Glutamatergic neuron (in vitro differentiated cells): ENCODE data around the gene MGRN1. TPM values are rescaled to one million over a fixed set of nuclear protein-coding genes. Genes with fewer than 3 reads are reported as not detected.
A peak's percentile ranks its signal among the peaks of the same experiment; 100 is the strongest.

ENCODE experiments used
- DNase-seq: peaks from one replicate; pipeline ENCODE4 v3.0.0; 2022
- H3K27ac Mint-ChIP-seq: one replicate; pipeline ENCODE4 v1.8.0; 2020; ENCODE audit warnings: mild to moderate bottlenecking, mixed read lengths, inconsistent platforms; ENCODE audit not compliant: unreplicated experiment
- H3K27me3 Mint-ChIP-seq: one replicate; pipeline ENCODE4 v1.8.0; 2020; ENCODE audit warnings: mild to moderate bottlenecking, moderate library complexity, mixed read lengths, inconsistent platforms; ENCODE audit not compliant: unreplicated experiment
- H3K36me3 Mint-ChIP-seq: one replicate; pipeline ENCODE4 v1.8.0; 2020; ENCODE audit warnings: mild to moderate bottlenecking, mixed read lengths, inconsistent platforms; ENCODE audit not compliant: unreplicated experiment
- H3K4me1 Mint-ChIP-seq: one replicate; pipeline ENCODE4 v1.8.0; 2020; ENCODE audit warnings: mild to moderate bottlenecking, low read depth, mixed read lengths, inconsistent platforms; ENCODE audit not compliant: unreplicated experiment
- H3K4me3 Mint-ChIP-seq: one replicate; pipeline ENCODE4 v1.8.0; 2020; ENCODE audit warnings: mild to moderate bottlenecking, mixed read lengths, inconsistent platforms; ENCODE audit not compliant: unreplicated experiment
- H3K9me3 Mint-ChIP-seq: one replicate; pipeline ENCODE4 v1.8.0; 2020; ENCODE audit warnings: mild to moderate bottlenecking, moderate library complexity, mixed read lengths, inconsistent platforms; ENCODE audit not compliant: unreplicated experiment
- total RNA-seq: library from RNA; stranded (reverse); fragmentation: NEBNext Ultra II Directional; extraction: Animal tissue kit (Norgen Biotek cat#: 25700); gene quantifications from one replicate; pipeline ENCODE4 v1.2.1, GENCODE V29; 2021; ENCODE audit not compliant: unreplicated experiment
- TF ChIP-seq, protein P1 (sequence below): fragments of 200-600 bp; sonication (generic); IDR thresholded peaks from one replicate; pipeline ENCODE4 v1.5.0; 2021; ENCODE audit not compliant: partially characterized antibody, unreplicated experiment

Gene MGRN1
- total RNA-seq, 1 donor from 2014 or later: 150 TPM

DNA sequence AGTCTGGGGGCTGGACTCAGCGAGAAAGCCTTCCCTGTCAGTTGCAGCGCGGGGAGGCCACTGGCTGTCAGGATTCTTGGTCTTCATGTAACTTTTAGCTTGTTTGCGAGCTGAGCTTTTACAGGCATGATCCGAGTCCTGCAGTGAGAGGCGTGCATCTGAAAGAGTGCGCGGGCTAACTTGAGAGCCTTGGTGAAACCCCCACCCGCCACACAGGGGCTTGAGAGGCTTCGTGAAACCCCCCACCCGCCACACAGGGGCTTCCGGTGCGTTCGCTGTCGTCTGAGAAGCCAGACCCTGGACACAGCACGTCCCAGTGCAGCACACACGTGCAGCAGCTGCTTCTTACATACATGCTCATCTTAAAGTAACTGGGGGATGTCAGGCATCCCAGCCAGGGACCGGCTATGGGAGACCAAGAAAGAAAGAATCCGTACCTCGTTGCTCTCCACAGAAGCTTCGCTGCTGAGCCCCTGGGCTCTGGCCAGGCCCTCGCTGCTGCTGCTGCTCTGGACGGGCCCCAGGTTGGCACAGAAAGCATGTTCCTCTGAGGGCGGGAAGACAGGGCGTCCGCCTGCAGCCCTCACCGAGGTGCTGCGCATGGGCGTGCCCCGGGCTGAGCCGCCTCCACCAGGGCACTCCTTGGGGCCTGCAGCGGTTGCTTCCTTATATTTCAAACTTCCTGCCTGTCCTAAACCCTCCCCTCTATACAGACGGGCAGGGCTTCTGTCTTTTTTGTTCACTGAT is 76.5 kb downstream of the MGRN1 start:
- Mint-ChIP-seq H3K9me3 (peaks cover 7% of the 10 kb centered on the region), H3K36me3 (peaks cover 7% of the 10 kb centered on the region), H3K4me1 (peaks cover 2% of the 10 kb centered on the region), H3K4me3 (no peak overlapping the region), H3K27me3 (peaks cover 5% of the 10 kb centered on the region), H3K27ac (no peak overlapping the region)
- no peak for DNase-seq
- TF ChIP-seq, protein P1, sequence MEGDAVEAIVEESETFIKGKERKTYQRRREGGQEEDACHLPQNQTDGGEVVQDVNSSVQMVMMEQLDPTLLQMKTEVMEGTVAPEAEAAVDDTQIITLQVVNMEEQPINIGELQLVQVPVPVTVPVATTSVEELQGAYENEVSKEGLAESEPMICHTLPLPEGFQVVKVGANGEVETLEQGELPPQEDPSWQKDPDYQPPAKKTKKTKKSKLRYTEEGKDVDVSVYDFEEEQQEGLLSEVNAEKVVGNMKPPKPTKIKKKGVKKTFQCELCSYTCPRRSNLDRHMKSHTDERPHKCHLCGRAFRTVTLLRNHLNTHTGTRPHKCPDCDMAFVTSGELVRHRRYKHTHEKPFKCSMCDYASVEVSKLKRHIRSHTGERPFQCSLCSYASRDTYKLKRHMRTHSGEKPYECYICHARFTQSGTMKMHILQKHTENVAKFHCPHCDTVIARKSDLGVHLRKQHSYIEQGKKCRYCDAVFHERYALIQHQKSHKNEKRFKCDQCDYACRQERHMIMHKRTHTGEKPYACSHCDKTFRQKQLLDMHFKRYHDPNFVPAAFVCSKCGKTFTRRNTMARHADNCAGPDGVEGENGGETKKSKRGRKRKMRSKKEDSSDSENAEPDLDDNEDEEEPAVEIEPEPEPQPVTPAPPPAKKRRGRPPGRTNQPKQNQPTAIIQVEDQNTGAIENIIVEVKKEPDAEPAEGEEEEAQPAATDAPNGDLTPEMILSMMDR: no peak

DNA sequence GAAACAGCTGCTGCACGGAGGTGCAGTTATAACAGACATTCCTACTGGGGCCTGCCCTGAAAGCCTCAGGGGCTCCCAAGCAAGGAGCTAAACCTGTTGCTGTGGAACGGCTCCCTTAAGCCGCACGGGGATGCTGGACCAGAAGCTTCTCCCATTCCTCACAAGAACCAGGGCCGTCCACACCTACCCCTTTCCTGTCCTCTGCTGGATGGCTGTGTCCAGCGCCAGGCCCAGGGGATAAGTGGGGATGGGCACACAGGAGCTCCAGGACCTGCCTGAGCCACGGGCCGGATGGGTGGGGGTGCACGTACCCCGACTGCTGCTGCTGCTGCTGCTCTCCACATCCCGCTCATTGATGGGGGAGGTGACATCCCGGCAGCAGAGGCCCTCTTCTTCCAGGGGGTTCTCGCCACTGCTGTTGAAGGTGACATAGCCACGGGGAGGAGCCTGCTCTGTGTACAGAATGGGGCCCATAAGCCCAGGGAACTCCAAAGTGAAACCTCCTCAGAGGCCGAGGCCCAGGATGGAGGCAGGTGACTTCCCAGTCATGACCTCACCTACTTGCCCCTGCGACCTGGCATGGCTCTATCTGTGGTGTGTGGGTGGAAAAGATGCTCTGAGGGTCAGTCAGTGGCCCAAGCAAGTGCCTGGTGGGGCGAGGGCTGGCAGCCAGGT is 77.3 kb downstream of the MGRN1 start:
- TF ChIP-seq, protein P1: no peak
- no peak overlapping the region for H3K27ac Mint-ChIP-seq
- peaks cover 7% of the 10 kb centered on the region for H3K36me3 Mint-ChIP-seq
- peaks cover 7% of the 10 kb centered on the region for H3K4me1 Mint-ChIP-seq
- H3K27me3 Mint-ChIP-seq: peaks cover 10% of the 10 kb centered on the region
- peaks cover 13% of the 10 kb centered on the region for H3K9me3 Mint-ChIP-seq
- no peak overlapping the region for H3K4me3 Mint-ChIP-seq
- no peak for DNase-seq

DNA sequence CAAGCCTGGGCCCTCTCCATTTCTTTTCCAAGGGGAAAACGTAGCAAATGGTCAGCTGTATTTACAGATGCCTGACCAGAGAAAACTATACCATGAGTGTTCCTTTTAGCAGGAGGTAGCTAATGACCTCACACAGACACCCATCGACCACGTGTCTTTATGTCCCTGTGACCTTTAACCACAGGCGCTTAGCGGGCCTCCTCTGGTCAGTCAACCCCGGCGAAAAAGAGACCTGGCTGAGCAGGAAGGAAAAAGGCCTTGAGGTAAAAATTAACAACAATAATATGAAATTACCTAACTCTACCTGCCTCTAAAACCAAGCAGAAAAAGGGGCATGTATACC is 77.8 kb downstream of the MGRN1 start:
- peaks cover 14% of the 10 kb centered on the region for H3K27me3 Mint-ChIP-seq
- TF ChIP-seq, protein P1: no peak
- no peak overlapping the region for H3K27ac Mint-ChIP-seq
- no peak overlapping the region for H3K4me3 Mint-ChIP-seq
- H3K36me3 Mint-ChIP-seq: peaks cover 7% of the 10 kb centered on the region
- peaks cover 14% of the 10 kb centered on the region for H3K9me3 Mint-ChIP-seq
- DNase-seq: no peak
- peaks cover 10% of the 10 kb centered on the region for H3K4me1 Mint-ChIP-seq

DNA sequence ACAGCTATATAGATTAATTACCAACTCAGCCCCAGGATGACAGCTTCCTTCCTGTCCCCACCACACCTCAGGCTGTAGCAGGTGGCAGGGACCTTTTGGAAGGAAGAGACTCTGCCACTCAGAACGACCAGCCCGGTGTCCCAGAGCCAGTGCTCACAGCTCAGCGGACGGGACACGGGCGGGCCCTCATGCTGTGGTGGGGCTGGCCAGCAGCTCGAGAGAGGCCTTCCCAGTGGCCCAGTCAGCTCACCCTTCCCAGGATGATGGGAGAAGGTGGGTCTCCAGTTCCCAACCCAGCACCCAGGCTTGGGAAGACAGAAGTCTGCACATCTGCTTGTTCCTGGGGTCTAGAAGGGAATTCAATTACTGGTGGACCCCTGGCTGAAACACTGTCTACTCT is 79.3 kb downstream of the MGRN1 start:
- Mint-ChIP-seq H3K9me3 (peaks cover 16% of the 10 kb centered on the region), H3K27me3 (peaks cover 17% of the 10 kb centered on the region), H3K4me3 (no peak overlapping the region), H3K36me3 (peaks cover 7% of the 10 kb centered on the region), H3K4me1 (peaks cover 12% of the 10 kb centered on the region), H3K27ac (no peak overlapping the region)
- TF ChIP-seq, protein P1: no peak
- DNase-seq: no peak

DNA sequence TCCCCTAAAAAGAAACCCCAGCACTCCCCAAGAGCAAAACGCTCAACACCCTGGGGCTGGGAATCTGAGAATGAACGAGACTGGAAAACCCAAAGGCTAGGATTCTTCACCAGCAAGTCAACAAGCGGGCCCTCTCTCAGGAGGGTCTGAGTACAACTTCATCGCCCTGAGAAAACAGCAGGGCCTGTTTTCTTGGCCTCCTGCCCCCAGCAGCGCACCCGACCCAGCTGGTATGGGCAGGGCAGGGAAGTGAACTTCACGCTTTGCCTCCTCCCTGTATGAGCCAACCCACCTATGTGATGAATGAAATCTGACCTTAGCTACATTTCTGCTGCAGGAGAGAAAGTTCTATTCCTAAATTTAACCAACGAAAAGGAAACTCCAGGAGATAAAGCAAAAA is 79.9 kb downstream of the MGRN1 start:
- peak overlapping the region; percentile 59 for H3K27ac Mint-ChIP-seq
- TF ChIP-seq, protein P1: no peak

More for the DNA sequence above, 79.9 kb downstream of the MGRN1 start:
- peaks cover 14% of the 10 kb centered on the region for H3K9me3 Mint-ChIP-seq
- DNase-seq: no peak
- peaks cover 16% of the 10 kb centered on the region for H3K27me3 Mint-ChIP-seq
- H3K4me3 Mint-ChIP-seq: no peak overlapping the region
- peaks cover 4% of the 10 kb centered on the region for H3K36me3 Mint-ChIP-seq
- peaks cover 12% of the 10 kb centered on the region for H3K4me1 Mint-ChIP-seq
